Skeletal muscle tissue (tissue), 1 donor: ENCODE data around the gene OTOG. TPM values are rescaled to one million over a fixed set of nuclear protein-coding genes. Genes with fewer than 3 reads are reported as not detected.

Source experiments
- total RNA-seq: library from RNA; depleted of rRNA; stranded (reverse); fragments of >200 nt; gene quantifications from one replicate; pipeline ENCODE4 v1.2.3, GENCODE V29; 2014

Gene OTOG
- total RNA-seq, 1 donor from 2014 or later: under 0.01 TPM

Other genes with a start within 250 kb of the OTOG start
- gene NCR3LG1, start 195.5 kb upstream of the OTOG start, total RNA-seq: 0.52 TPM
- gene KCNJ11, start 158.6 kb upstream of the OTOG start, total RNA-seq: 28.2 TPM
- gene ABCC8, start 70.4 kb upstream of the OTOG start, total RNA-seq: 3.7 TPM
- gene USH1C, start 2.8 kb upstream of the OTOG start, total RNA-seq: not detected
- gene MYOD1, start 172.3 kb downstream of the OTOG start, total RNA-seq: 22.4 TPM
- gene KCNC1, start 187.5 kb downstream of the OTOG start, total RNA-seq: under 0.01 TPM